Measurements from ENCODE around the gene CNR1.
"Not testable (repeated sequence)": the region's sequence is repeated elsewhere in the genome, so short reads cannot be mapped to it uniquely, and the experiment has no call there.

Gene CNR1

DNA sequence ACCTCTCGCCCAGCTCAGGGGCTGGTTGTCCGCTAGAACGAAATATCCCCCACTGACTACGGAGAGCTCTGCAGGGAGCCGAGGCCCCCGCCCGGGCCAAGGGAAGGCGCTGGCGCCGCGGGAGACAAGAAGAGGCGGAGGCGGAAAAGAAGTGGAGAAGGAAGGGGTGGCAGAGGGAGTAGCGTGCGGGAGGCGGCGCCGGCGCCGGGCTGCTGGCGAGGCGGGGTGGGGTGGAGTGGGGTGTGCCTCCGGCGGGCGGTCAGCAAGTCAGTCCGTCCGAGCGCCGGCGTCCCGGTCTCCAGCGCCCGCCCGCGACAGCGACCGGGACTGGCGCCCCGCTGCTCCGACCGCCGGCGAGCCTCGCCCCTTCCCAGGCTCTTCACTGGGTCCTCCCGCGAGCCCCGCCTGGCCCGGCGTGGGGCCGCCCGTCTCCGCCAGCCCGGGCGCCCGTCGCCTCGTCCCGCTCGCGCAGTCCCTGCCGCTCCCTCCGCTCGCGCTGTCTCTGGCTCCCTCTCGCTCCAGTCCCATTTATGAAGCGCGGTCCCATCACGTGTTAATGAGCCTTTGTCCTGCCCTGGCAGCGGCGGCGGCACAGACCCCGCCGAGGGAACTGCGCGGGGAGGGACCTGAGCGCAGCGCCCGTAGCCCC, at the start of gene CNR1:
CNR1 (minus strand) TSS at position 504 of the 649 bp plus-strand sequence. CDS start 21,073 bp downstream, outside the sequence.
- in situ Hi-C loops (cut with HindIII; ENCODE audit: low sequenced_read_pairs) = no loop called here

GRCh38 chr6:88211446-88211845, 45.3 kb upstream of the CNR1 start:
- in situ Hi-C loops (cut with HindIII; ENCODE audit: low sequenced_read_pairs) = no loop called here

DNA sequence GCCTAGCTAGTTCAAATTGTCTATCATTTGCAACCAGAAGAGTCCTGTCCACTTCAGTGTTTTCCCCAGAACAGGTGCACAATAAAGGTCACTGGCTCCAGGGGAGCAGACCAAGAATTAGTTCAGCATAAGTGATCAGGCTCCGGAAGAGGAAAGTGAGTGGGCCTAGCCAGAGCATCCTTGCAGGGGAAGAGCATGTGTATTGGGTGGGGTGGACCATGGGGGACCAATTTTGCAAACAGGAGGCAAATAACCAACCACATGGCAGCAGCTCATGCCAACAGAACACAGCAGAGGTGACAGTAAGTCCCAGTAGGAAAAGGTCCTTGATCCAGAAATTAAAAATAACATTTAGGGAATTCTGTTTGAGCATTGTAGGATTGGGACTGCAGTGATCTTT, 43.2 kb upstream of the CNR1 start:
- in situ Hi-C loops (cut with HindIII; ENCODE audit: low sequenced_read_pairs) = no loop called here

GRCh38 chr6:88208726-88209125, 42.6 kb upstream of the CNR1 start:
- in situ Hi-C loops (cut with HindIII; ENCODE audit: low sequenced_read_pairs) = no loop called here

GRCh38 chr6:88201734-88202133, 35.6 kb upstream of the CNR1 start:
- in situ Hi-C loops (cut with HindIII; ENCODE audit: low sequenced_read_pairs) = not testable (repeated sequence)

- in situ Hi-C loops (cut with HindIII; ENCODE audit: low sequenced_read_pairs) = no loop called here
Measured at GRCh38 chr6:88184921-88185320, 18.8 kb upstream of the CNR1 start.

GRCh38 chr6:88183471-88183870, 17.3 kb upstream of the CNR1 start:
- in situ Hi-C loops (cut with HindIII; ENCODE audit: low sequenced_read_pairs) = no loop called here

- in situ Hi-C loops (cut with HindIII; ENCODE audit: low sequenced_read_pairs) = no loop called here
Measured at GRCh38 chr6:88179692-88180091, 13.5 kb upstream of the CNR1 start.

DNA sequence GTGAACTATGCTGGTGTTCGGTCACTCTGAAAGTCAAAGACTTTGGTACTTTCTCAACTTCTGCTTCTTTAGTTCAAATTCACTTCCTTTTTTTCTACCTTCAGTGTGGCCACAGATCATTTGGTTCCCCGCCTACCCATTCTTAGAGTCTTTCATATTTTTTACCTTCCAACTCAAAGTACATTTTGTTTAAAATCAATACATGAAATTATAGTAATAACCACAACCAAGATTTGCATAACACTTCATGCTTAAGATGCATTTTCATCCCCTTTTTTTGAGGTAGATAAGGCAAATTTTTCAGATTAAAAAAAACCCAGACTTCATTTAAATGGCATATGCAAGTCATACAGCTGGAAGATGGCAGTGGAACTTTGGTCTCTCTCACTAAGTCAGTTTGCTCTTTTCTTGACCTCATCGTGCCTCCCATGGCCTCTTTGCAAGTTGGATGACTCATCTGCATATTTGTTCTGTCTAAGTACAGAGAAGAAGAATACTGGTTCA, 11.9 kb upstream of the CNR1 start:
- in situ Hi-C loops (cut with HindIII; ENCODE audit: low sequenced_read_pairs) = no loop called here

GRCh38 chr6:88174906-88175305, 8.8 kb upstream of the CNR1 start:
- in situ Hi-C loops (cut with HindIII; ENCODE audit: low sequenced_read_pairs) = no loop called here

- in situ Hi-C loops (cut with HindIII; ENCODE audit: low sequenced_read_pairs) = no loop called here
Measured at GRCh38 chr6:88171312-88171711, 5.2 kb upstream of the CNR1 start.

DNA sequence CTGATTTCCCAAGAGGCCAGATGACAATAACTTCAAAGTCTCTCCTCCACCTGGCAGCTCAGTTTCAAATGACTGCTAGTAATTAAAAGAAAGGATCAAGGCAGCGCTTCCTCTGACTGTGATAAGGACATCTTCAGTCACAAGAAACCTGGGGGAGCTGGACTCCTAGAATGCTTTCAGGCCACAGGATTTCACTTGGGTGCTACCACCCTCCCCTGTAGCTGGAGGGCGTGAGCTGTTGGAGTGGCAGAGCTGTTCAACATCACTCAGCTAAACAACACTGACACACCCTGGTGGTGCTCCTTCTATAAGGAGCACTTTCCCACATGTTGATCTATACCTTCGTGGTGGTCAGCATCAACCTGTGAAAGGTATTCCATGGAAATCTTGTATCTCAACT, 2.2 kb upstream of the CNR1 start:
- in situ Hi-C loops (cut with HindIII; ENCODE audit: low sequenced_read_pairs) = no loop called here

DNA sequence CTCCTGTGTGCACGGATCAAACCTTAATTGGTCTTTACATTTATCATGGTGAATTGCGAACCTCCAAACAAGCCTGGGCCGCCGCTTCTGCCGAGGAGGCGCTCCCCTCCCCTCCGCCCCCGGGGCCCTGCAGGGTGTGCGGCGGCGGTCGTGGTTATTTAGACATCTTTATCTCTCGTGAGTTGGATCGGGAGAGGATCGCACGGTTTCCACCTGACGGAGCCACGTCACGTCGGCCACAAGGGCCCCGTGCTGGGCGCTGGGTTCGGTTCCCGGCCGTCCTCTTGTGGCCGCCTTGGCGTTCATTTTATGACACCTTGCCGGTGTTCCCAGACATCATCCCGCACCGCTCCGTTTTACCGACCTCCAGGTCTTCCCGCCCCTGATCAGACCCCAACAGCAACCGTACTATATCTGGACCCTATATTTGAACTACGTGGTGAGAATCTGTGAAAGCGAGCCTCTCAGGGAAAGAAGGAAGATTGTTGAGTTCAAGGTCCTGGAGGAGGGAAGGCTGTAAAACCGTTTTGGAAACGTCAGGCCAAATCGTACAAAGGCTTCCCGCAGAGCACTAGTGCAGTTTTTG, 1.3 kb upstream of the CNR1 start:
- in situ Hi-C loops (cut with HindIII; ENCODE audit: low sequenced_read_pairs) = no loop called here

DNA sequence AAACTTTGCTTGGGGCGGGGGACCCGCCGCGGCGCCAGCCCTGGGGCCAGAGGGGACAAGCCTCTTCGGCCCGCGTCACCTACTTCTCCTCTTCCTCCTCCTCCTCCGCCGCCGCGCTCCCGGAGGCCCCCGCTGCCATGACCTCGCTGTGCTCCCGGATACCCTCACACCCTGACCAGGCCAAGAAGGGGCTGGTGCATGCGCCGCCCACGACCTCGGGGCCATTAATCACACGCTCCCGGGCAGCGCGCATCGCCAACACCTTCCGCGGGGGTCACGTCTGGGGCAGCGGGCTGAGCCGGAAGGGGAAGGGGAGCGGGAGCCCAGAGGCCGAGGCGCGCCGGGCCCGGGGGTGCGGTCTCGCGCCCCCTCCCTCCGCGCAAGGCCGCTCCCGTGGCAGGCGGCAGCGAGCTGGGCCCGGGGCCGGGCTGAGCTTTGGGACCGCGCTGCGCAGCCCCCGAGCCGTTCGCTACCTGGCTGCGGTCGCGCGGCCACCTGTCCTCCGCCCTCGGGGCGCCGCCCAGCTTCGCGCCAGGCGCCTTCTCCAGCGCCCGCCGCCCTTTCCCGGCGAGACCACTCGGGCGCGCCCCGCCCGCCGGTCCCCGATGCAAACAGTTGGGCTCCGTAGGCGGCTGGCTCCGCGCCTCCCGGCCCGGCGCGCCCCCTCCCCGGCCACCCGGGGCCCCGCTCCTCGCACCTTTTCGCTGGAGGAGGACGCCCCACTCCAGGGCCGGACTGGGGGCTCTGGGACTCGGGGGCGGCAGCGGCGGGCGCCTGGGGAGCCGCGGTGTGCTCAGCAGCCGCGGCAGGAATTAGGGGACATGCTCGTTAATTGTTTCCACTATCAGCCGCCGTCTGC, 575 bp upstream of the CNR1 start:
- in situ Hi-C loops (cut with HindIII; ENCODE audit: low sequenced_read_pairs) = no loop called here

DNA sequence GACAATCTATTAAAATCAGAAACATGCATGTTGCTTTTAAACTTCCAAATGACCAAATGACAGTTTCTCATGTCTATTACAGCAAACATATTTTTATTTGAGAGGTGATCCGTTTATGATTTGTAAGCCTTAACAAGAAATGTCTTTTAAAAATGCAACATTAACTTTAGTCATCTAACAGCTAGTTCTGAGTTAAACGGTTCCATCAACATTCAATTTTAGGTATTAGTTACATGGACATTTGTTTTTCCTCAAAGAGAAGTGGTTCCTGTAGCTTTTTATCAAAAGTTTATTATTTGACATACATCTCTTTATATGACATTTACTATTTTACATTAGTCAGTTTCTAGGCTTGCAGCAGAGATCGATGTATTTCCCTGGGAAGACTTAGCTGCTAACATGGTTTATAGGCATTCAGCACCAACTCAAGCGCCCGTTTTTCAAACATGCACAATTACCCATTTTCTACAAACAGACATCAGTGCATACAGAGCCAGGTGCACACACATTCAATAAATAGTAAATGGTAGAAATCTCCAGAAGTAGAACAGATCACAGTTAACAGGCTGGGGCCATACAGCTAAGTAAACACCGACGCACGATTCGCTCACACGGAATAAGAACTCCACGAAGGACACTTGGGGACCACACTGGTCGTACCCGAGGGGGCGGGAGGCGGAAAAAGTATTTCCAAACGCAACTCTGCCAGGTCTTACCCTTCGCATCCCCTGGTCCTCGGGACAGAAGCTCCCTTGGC, 882 bp downstream of the CNR1 start:
- in situ Hi-C loops (cut with HindIII; ENCODE audit: low sequenced_read_pairs) = no loop called here

DNA sequence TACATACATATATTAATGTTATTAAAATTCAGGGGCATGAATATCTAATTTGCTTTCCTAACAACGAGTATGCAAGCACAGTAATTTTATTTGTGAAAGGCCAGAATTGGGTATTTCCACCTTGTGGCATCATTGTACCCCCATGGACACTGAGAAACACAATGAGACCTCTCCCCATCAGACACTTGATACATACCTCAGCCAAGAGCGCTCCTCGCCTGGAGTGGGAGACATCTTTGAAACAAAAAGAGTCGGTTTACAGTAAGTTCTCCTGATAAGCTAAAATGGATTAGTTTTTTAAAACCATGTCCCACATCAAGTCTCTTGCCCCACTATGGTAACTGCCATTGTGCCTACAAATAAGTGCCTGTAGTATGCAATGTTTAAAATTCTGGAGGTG, 2.1 kb downstream of the CNR1 start:
- in situ Hi-C loops (cut with HindIII; ENCODE audit: low sequenced_read_pairs) = no loop called here

DNA sequence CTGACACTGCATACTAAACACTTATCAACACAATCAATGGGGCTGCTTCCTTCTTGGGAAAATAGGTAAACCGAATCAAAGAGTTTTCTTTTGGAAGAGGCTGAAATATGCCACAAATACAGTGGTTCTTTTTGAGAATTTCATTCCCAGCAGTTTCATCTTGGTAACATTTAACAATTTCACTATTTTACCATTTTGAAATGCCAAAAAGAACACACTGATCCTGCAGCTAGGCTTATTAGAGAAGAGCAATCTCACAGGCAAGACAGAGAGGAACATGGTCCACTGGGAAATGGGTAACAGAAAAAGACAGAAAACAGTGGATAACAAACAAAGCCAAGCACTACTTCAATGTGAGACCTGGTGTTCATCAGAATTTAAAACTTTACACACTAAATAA, 2.5 kb downstream of the CNR1 start:
- in situ Hi-C loops (cut with HindIII; ENCODE audit: low sequenced_read_pairs) = no loop called here

DNA sequence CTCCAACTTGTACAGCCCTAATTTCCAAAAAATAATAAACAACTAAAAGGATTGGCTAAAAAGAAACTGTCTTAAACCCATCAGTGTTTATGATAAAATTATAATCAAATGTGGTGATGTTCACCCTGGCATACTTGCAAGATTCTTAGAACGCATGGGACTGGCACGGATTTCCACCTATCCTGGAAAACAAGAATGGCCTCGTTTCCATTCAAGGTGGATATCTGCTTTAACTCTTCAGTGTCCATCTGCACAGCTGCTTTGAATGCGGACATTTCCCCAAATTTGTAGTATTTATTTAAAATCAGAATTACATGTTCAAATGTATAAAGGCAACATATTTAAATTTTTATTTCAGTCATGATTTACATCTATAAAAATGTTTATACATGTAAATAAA, 4.2 kb downstream of the CNR1 start:
- in situ Hi-C loops (cut with HindIII; ENCODE audit: low sequenced_read_pairs) = no loop called here

- in situ Hi-C loops (cut with HindIII; ENCODE audit: low sequenced_read_pairs) = no loop called here
Measured at GRCh38 chr6:88157106-88157505, 9.0 kb downstream of the CNR1 start.

DNA sequence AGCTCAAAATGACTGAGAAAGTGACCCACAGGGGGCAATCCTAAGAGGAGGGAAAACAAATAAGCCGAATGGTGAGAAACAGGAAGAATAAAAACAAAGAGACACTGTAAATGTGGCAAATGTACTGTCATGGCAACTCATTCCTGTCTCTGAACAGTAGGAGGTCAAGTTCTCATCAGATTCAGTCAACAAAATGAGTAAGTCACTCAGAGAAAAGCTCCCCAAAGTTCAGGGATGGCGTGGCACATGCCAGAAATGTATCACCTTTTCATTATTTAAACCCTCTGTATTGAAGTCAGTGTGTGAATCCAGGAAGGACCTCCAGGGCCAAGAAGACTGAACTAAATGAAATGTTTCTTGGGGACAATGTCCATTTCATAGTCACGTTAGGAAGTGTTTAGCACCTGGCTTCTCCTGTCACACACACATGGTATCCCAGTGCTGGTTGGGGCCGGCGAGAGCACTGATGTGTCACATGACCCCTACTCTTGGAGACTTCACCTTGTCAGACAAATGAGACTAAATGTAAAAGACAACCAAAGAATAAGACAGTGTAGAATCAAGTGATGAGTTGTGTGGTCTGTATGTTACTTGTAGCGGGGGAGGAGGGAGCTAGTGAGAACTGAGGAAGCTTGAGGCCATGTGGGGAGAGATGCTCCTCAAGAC, 20.7 kb downstream of the CNR1 start:
- in situ Hi-C loops (cut with HindIII; ENCODE audit: low sequenced_read_pairs) = no loop called here
